SW480 (cell line): ENCODE data around the gene KLHL29.
"Not testable (repeated sequence)": the region's sequence is repeated elsewhere in the genome, so short reads cannot be mapped to it uniquely, and the experiment has no call there.

Experiments
- DNase-seq: peaks from one replicate; pipeline ENCODE4 v3.0.0-alpha.2; 2016; ENCODE audit warnings: low spot score

KLHL29 gene

GRCh38 chr2:23373666-23374065, 11.3 kb upstream of the KLHL29 start:
- no peak for DNase-seq

DNA sequence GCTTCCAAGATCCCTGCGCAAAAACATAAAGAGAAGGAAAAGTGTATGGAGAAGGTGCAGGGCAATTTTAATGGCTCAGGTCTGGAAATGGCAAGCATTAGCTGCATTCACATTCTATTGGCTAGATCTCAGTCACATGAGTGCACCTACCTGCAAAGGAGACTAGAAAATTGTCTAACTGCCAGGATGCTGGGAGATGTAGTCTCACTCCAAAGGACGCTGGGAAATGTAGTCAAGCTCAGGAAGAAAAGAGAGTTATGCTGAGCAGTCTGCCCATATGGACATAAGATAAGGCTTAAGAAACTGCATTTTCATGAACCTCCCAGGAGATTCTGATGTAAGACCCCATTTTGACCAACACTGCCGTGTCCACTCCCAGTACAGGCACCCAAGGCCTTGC, 9.5 kb upstream of the KLHL29 start:
- peak; percentile 63 for DNase-seq

GRCh38 chr2:23376075-23376474, 8.9 kb upstream of the KLHL29 start:
- DNase-seq, result no peak

DNA sequence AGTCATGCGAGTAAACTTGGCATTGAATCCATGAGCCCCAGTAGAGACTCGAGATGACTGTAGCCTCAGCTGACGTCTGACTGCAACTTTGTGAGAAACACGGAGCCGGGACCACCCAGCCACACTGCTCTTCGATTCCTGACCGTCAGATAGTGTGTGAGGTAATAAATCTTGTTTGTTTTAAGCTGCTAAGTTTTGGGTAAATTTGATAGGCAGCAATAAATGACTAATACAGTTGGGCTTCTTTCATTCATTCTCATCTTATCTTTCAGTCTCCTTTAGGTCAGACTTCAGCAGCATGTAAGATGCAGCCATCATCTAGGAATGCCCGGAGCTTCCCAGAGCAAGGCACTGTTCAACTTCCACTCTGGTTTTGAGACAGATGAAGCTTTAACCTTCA, 8.0 kb upstream of the KLHL29 start:
- no peak for DNase-seq

- no peak for DNase-seq
These were observed 7.2 kb upstream of the KLHL29 start for GRCh38 chr2:23377771-23378170.

- DNase-seq, result no peak
These were observed 6.5 kb upstream of the KLHL29 start for GRCh38 chr2:23378496-23378895.

GRCh38 chr2:23379220-23379695, 5.7 kb upstream of the KLHL29 start:
- no peak for DNase-seq

GRCh38 chr2:23380562-23381065, 4.4 kb upstream of the KLHL29 start:
- DNase-seq, result peak; percentile 31

- peak; percentile 86 for DNase-seq
These were observed 3.9 kb upstream of the KLHL29 start for GRCh38 chr2:23381084-23381483.

DNA sequence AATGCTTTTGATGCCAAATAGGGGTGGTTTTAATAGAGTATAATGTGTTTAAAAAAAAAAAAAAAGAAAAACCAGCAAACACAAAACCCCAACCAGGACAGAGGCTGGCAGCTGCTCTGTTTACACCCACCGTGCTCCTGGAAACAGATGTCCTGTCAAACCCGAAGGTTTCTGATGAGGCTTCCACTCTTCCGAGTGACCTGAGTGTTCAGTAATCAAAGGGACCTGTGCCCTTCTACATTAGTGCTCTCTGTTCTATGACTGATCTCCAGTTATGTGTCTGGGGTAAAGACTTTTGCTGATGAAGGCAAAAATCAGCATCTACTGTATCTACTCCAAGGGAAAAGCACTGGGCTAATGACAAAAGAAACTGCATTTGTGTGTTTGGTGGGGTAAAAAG, 3.5 kb upstream of the KLHL29 start:
- peak; percentile 25 for DNase-seq

GRCh38 chr2:23383100-23383499, 1.9 kb upstream of the KLHL29 start:
- DNase-seq, result no peak

- DNase-seq, result peak; percentile 50
These were observed 370 bp downstream of the KLHL29 start for GRCh38 chr2:23385351-23385747.

DNA sequence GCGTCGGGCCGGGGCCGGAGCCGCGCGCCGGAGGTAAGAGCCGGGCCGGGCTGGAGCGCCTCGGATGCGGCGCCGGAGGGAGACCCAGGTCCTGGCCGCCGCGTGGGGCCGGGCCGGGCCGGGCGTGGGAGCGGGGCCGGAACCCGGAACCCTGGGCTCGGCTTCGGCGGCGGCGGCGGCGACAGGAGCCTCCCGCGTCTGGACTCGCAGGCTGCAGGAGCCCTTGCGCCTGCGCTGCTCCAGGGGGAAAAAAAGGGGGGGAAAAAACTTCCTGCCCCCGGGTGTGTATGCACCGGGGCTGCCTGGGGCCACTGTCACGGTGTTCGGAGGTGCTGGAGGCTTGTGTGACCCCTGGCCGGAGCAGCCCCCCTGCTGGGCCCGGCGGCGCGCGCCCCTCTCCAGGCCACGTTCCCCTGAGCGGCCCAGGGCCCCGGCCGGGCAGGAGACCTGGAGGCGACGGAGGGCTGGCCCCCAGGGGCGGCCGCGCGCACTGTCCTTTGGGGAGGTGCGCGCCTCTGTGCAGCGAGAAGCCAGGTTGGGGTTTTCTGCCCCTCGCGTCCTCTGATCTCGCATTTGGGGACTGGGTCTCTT, 864 bp downstream of the KLHL29 start:
- peak; percentile 11 for DNase-seq

- DNase-seq, result peak; percentile 46
These were observed 1.6 kb downstream of the KLHL29 start for GRCh38 chr2:23386339-23387220.

DNA sequence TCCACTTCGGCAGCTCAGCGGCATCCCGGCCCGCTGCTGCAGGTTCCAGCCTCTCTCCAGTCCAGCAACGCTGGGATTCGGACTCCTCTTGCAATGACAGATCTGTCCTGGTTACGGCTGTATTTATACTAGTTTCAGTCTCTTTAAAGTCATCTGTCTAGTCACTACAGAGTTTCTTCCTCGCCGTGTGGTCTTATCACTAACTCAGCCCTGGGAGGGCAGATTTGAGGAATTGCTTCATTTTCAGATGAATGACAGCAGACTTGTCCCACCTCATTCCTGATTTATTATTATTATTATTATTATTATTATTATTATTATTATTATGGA, 2.2 kb downstream of the KLHL29 start:
- no peak for DNase-seq

- no peak for DNase-seq
These were observed 2.9 kb downstream of the KLHL29 start for GRCh38 chr2:23387845-23388244.

DNA sequence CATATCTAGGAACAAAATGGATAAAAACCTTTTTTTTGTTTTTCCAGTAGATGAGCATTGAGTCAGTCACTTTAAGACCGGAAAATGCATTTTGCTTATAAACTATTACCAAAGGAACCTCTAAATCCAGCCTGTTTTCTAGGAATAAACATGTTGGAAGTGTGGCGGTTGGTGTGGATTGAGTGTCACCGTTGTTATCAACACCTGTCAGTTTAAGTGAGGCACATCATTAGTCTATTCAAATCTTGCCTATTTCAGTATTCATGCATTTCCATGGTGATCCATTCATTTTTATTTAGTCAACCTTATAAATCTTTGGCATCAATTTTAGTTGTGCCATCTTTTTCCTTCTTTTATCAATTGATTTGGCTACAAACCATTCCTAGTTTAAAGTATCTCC, 3.3 kb downstream of the KLHL29 start:
- DNase-seq, result no peak

GRCh38 chr2:23388756-23389514, 4.0 kb downstream of the KLHL29 start:
- DNase-seq, result peak; percentile 27

DNA sequence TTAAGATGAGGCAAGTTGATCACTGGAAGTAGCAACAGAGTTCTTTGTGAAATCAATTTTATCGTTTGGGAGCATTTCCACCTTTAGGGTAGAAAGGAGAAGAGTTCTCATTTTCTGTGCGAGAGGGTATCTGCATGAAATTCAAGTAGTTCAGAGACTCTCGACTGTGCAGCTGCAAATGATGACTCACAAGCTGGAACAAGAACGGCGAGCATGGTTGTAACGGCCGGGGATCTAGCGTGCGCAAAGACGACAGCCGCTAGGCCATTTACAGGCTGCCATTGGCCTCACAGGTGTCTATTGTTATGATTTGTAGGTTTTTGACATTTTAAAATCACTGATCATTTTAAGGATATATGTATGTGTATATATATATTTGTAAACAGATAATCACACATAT, 5.2 kb downstream of the KLHL29 start:
- DNase-seq, result no peak

- DNase-seq, result not testable (repeated sequence)
These were observed 6.3 kb downstream of the KLHL29 start for GRCh38 chr2:23391237-23391736.

- DNase-seq, result no peak
These were observed 8.7 kb downstream of the KLHL29 start for GRCh38 chr2:23393722-23394121.

DNA sequence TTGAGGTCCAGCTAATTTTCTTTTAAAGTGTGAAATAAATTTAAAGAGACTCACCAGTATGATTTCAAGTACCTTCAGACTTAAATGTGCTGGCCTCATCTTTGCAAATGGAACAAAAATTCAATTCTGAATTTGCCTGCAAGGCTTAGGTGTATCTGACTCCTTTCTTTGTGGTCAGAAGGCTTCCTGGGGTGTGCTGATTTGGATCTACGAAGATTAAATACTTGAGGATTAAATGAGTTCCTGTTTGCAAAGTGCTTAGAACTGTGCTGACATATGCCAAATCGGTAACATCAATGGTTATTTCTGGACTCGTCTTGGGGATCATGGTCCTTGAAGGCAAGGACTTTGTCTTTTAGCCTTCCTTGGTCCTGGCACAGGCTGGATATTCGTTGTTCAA, 9.7 kb downstream of the KLHL29 start:
- DNase-seq, result no peak

GRCh38 chr2:23397478-23397877, 12.5 kb downstream of the KLHL29 start:
- DNase-seq, result no peak
